Measurements from ENCODE around the gene OLFML1. TPM values are rescaled to one million over a fixed set of nuclear protein-coding genes. Genes with fewer than 3 reads are reported as not detected.

OLFML1 gene
- total RNA-seq, 4 donors from 2014 or later, result 5.0 to 111 (median 23.8) TPM

- no peaks in the 10 kb centered on the region for H3K9me3 ChIP-seq
- H3K27ac ChIP-seq, result no peak overlapping the region
- intact Hi-C loops (cut with DNase I; ENCODE audit: low total_unique reads), result no loop called here
- H3K4me3 ChIP-seq, result no peak overlapping the region
- TF ChIP-seq, protein P1, sequence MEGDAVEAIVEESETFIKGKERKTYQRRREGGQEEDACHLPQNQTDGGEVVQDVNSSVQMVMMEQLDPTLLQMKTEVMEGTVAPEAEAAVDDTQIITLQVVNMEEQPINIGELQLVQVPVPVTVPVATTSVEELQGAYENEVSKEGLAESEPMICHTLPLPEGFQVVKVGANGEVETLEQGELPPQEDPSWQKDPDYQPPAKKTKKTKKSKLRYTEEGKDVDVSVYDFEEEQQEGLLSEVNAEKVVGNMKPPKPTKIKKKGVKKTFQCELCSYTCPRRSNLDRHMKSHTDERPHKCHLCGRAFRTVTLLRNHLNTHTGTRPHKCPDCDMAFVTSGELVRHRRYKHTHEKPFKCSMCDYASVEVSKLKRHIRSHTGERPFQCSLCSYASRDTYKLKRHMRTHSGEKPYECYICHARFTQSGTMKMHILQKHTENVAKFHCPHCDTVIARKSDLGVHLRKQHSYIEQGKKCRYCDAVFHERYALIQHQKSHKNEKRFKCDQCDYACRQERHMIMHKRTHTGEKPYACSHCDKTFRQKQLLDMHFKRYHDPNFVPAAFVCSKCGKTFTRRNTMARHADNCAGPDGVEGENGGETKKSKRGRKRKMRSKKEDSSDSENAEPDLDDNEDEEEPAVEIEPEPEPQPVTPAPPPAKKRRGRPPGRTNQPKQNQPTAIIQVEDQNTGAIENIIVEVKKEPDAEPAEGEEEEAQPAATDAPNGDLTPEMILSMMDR (IDR thresholded peaks at IDR 0.05), result no peak
- no peak for TF ChIP-seq POLR2A (IDR thresholded peaks at IDR 0.05)
- no peaks in the 10 kb centered on the region for H3K27me3 ChIP-seq
- DNase-seq, result no peak
- no peaks in the 10 kb centered on the region for H3K4me1 ChIP-seq
- H3K36me3 ChIP-seq, result no peaks in the 10 kb centered on the region
These were observed 12.9 kb downstream of the OLFML1 start for GRCh38 chr11:7498193-7498592.

GRCh38 chr11:7499081-7499480, 13.8 kb downstream of the OLFML1 start:
- no peak for DNase-seq
- Histone ChIP-seq H3K27me3 (no peaks in the 10 kb centered on the region), H3K36me3 (no peaks in the 10 kb centered on the region), H3K27ac (no peak overlapping the region), H3K9me3 (no peaks in the 10 kb centered on the region), H3K4me3 (no peak overlapping the region), H3K4me1 (no peaks in the 10 kb centered on the region)
- no peak for TF ChIP-seq POLR2A (IDR thresholded peaks at IDR 0.05)
- TF ChIP-seq, protein P1 (IDR thresholded peaks at IDR 0.05), result no peak
- intact Hi-C loops (cut with DNase I; ENCODE audit: low total_unique reads), result no loop called here

DNA sequence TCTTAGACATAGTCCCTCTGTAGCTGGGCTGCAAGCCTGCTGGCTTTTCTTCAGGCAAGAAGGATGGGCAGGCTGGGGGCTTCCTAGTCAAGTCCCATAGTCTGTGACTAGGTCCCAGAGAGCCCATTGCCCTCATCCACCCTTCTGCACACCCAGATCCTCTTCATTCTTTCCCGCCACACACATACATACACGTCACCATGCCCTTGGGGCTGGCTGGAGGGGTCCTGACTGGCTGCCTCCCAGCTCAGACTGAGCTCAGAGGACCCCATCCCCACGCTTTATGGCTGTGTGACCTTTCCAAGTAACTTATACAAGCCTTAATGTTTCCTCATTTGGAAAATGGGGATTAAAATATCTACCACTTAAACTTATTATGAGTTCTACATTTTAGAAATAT, 14.9 kb downstream of the OLFML1 start:
- Histone ChIP-seq H3K36me3 (no peaks in the 10 kb centered on the region), H3K4me1 (no peaks in the 10 kb centered on the region), H3K27me3 (no peaks in the 10 kb centered on the region), H3K4me3 (no peak overlapping the region), H3K9me3 (no peaks in the 10 kb centered on the region), H3K27ac (no peak overlapping the region)
- intact Hi-C loops (cut with DNase I; ENCODE audit: low total_unique reads), result no loop called here
- no peak for TF ChIP-seq POLR2A (IDR thresholded peaks at IDR 0.05)
- TF ChIP-seq, protein P1 (IDR thresholded peaks at IDR 0.05), result no peak
- DNase-seq, result no peak

GRCh38 chr11:7501251-7501650, 15.9 kb downstream of the OLFML1 start:
- H3K9me3 ChIP-seq, result no peaks in the 10 kb centered on the region
- no peaks in the 10 kb centered on the region for H3K27me3 ChIP-seq
- no peaks in the 10 kb centered on the region for H3K36me3 ChIP-seq
- DNase-seq, result no peak
- intact Hi-C loops (cut with DNase I; ENCODE audit: low total_unique reads), result no loop called here
- H3K4me3 ChIP-seq, result no peak overlapping the region
- no peaks in the 10 kb centered on the region for H3K4me1 ChIP-seq
- no peak overlapping the region for H3K27ac ChIP-seq
- TF ChIP-seq POLR2A (IDR thresholded peaks at IDR 0.05), result no peak
- TF ChIP-seq, protein P1 (IDR thresholded peaks at IDR 0.05), result no peak

GRCh38 chr11:7501894-7502293, 16.6 kb downstream of the OLFML1 start:
- intact Hi-C loops (cut with DNase I; ENCODE audit: low total_unique reads), result no loop called here
- TF ChIP-seq, protein P1 (IDR thresholded peaks at IDR 0.05), result no peak
- no peak for TF ChIP-seq POLR2A (IDR thresholded peaks at IDR 0.05)
- no peaks in the 10 kb centered on the region for H3K36me3 ChIP-seq
- no peaks in the 10 kb centered on the region for H3K9me3 ChIP-seq
- no peak overlapping the region for H3K27ac ChIP-seq
- no peaks in the 10 kb centered on the region for H3K4me1 ChIP-seq
- no peaks in the 10 kb centered on the region for H3K27me3 ChIP-seq
- H3K4me3 ChIP-seq, result no peak overlapping the region
- DNase-seq, result no peak

Data from uterus (tissue), 4 donors.